Loucy (cell line): ENCODE data around the gene GAL3ST3.
"Not testable (repeated sequence)": the region's sequence is repeated elsewhere in the genome, so short reads cannot be mapped to it uniquely, and the experiment has no call there.

Source experiments
- H2AFZ ChIP-seq: fragments of 200-600 bp; sonication (generic); 2 replicates; pipeline ENCODE4 v1.6.0; 2016; ENCODE audit warnings: antibody characterized with exemption, mild to moderate bottlenecking, low read length, moderate library complexity
- H3F3A ChIP-seq: fragments of 200-600 bp; 2 replicates; pipeline ENCODE4 v1.6.0; 2016; ENCODE audit warnings: antibody characterized with exemption, low read depth, mild to moderate bottlenecking
- H3K27me3 ChIP-seq: fragments of 200-600 bp; sonication (generic); 2 replicates; pipeline ENCODE4 v1.6.1; 2014; ENCODE audit warnings: low read length, mild to moderate bottlenecking; ENCODE audit not compliant: insufficient read depth, poor library complexity, severe bottlenecking
- H3K36me3 ChIP-seq: fragments of 200-600 bp; sonication (generic); 2 replicates; pipeline ENCODE4 v1.6.1; 2016; ENCODE audit warnings: low read length; ENCODE audit not compliant: insufficient read depth
- H3K4me1 ChIP-seq: fragments of 200-600 bp; sonication (generic); 2 replicates; pipeline ENCODE4 v1.5.1; 2014; ENCODE audit warnings: low read length, mild to moderate bottlenecking; ENCODE audit not compliant: insufficient read depth, poor library complexity, severe bottlenecking
- H3K4me2 ChIP-seq: fragments of 200-600 bp; sonication (generic); 2 replicates; pipeline ENCODE4 v1.6.0; 2014; ENCODE audit warnings: antibody characterized with exemption, low read length, low read depth, mild to moderate bottlenecking; ENCODE audit not compliant: poor library complexity, severe bottlenecking
- H3K4me3 ChIP-seq: fragments of 200-600 bp; sonication (generic); 2 replicates; pipeline ENCODE4 v1.5.1; 2014; ENCODE audit warnings: low read length, mild to moderate bottlenecking, mixed read lengths; ENCODE audit not compliant: poor library complexity, severe bottlenecking
- H3K79me2 ChIP-seq: fragments of 200-600 bp; sonication (generic); 2 replicates; pipeline ENCODE4 v1.6.1; 2014; ENCODE audit warnings: low read length; ENCODE audit not compliant: insufficient read depth
- H3K9ac ChIP-seq: fragments of 200-600 bp; sonication (generic); 2 replicates; pipeline ENCODE4 v1.6.0; 2014; ENCODE audit warnings: mild to moderate bottlenecking, low read depth, low read length, moderate library complexity; ENCODE audit not compliant: poor library complexity, severe bottlenecking
- H3K9me2 ChIP-seq: fragments of 200-600 bp; sonication (generic); replicated peaks from 2 replicates; pipeline ENCODE4 v1.6.1; 2016; ENCODE audit warnings: low read depth, low read length, mixed read lengths
- H3K9me3 ChIP-seq: fragments of 200-600 bp; sonication (generic); 2 replicates; pipeline ENCODE4 v1.6.1; 2014; ENCODE audit warnings: mild to moderate bottlenecking, antibody characterized with exemption, low read length, low read depth; ENCODE audit not compliant: insufficient read depth
- H4K20me1 ChIP-seq: fragments of 200-600 bp; sonication (generic); 2 replicates; pipeline ENCODE4 v1.6.0; 2014; ENCODE audit warnings: antibody characterized with exemption, low read length, mild to moderate bottlenecking; ENCODE audit not compliant: insufficient read depth, poor library complexity, severe bottlenecking
- CTCF ChIP-seq: fragments of 200-600 bp; sonication (generic); conservative IDR thresholded peaks from 2 replicates; pipeline ENCODE4 v1.5.1; 2014; ENCODE audit warnings: mild to moderate bottlenecking, antibody characterized with exemption, low read length
- EZH2phosphoT487 ChIP-seq: fragments of 200-600 bp; IDR thresholded peaks from 2 replicates; pipeline ENCODE4 v1.6.1; 2018; ENCODE audit warnings: antibody characterized with exemption, mild to moderate bottlenecking, moderate library complexity, borderline replicate concordance

Gene GAL3ST3

GRCh38 chr11:66080055-66080817 is 31.3 kb upstream of the GAL3ST3 start:
- Histone ChIP-seq H3K4me2 (peak overlapping the region; percentile 87), H3K9me2 (no peaks in the 10 kb centered on the region), H3K9me3 (no peaks in the 10 kb centered on the region), H2AFZ (no peak overlapping the region), H3K4me1 (peaks cover 27% of the 10 kb centered on the region), H4K20me1 (no peaks in the 10 kb centered on the region), H3F3A (no peaks in the 10 kb centered on the region), H3K4me3 (no peak overlapping the region), H3K27me3 (no peaks in the 10 kb centered on the region), H3K36me3 (no peaks in the 10 kb centered on the region), H3K79me2 (peaks cover 24% of the 10 kb centered on the region; the same call in 1 of the 2 replicates), H3K9ac (no peak overlapping the region)
- TF ChIP-seq CTCF, result no peak
- TF ChIP-seq EZH2phosphoT487, result no peak

GRCh38 chr11:66078949-66079348 is 30.0 kb upstream of the GAL3ST3 start:
- not testable (repeated sequence) for H2AFZ ChIP-seq

GRCh38 chr11:66077927-66078326 is 29.0 kb upstream of the GAL3ST3 start:
- no peak overlapping the region for H3K9ac ChIP-seq
- H3K4me1 ChIP-seq, result peaks cover 26% of the 10 kb centered on the region
- no peaks in the 10 kb centered on the region for H3K36me3 ChIP-seq
- no peaks in the 10 kb centered on the region for H4K20me1 ChIP-seq
- H3K9me2 ChIP-seq, result no peaks in the 10 kb centered on the region
- peaks cover 21% of the 10 kb centered on the region; the same call in 1 of the 2 replicates for H3K79me2 ChIP-seq
- no peak overlapping the region for H3K4me2 ChIP-seq
- H3K4me3 ChIP-seq, result no peak overlapping the region
- H2AFZ ChIP-seq, result no peak overlapping the region
- no peaks in the 10 kb centered on the region for H3K9me3 ChIP-seq
- H3F3A ChIP-seq, result no peaks in the 10 kb centered on the region
- TF ChIP-seq CTCF (no peak), EZH2phosphoT487 (no peak)
- no peaks in the 10 kb centered on the region for H3K27me3 ChIP-seq

More at GRCh38 chr11:66078949-66079348, 30.0 kb upstream of the GAL3ST3 start:
- not testable (repeated sequence) for H3K4me3 ChIP-seq, H3K4me2 ChIP-seq, H3K9ac ChIP-seq, H3K9me3 ChIP-seq, H3K9me2 ChIP-seq, H3K27me3 ChIP-seq, H4K20me1 ChIP-seq, H3K36me3 ChIP-seq, H3F3A ChIP-seq
- Histone ChIP-seq H3K79me2 (peaks cover 24% of the 10 kb centered on the region; the same call in 1 of the 2 replicates), H3K4me1 (peaks cover 27% of the 10 kb centered on the region)

GRCh38 chr11:66076561-66076960 is 27.6 kb upstream of the GAL3ST3 start:
- Histone ChIP-seq H2AFZ (no peak overlapping the region), H3K4me2 (no peak overlapping the region), H4K20me1 (no peaks in the 10 kb centered on the region), H3K9me2 (no peaks in the 10 kb centered on the region), H3K79me2 (peaks cover 18% of the 10 kb centered on the region; the same call in 1 of the 2 replicates), H3K4me1 (peaks cover 31% of the 10 kb centered on the region), H3K9ac (no peak overlapping the region), H3K9me3 (no peaks in the 10 kb centered on the region), H3K4me3 (no peak overlapping the region), H3K36me3 (no peaks in the 10 kb centered on the region), H3F3A (no peaks in the 10 kb centered on the region), H3K27me3 (no peaks in the 10 kb centered on the region)
- TF ChIP-seq CTCF (no peak), EZH2phosphoT487 (no peak)
